ENCODE results near the gene EN1.

DNA sequence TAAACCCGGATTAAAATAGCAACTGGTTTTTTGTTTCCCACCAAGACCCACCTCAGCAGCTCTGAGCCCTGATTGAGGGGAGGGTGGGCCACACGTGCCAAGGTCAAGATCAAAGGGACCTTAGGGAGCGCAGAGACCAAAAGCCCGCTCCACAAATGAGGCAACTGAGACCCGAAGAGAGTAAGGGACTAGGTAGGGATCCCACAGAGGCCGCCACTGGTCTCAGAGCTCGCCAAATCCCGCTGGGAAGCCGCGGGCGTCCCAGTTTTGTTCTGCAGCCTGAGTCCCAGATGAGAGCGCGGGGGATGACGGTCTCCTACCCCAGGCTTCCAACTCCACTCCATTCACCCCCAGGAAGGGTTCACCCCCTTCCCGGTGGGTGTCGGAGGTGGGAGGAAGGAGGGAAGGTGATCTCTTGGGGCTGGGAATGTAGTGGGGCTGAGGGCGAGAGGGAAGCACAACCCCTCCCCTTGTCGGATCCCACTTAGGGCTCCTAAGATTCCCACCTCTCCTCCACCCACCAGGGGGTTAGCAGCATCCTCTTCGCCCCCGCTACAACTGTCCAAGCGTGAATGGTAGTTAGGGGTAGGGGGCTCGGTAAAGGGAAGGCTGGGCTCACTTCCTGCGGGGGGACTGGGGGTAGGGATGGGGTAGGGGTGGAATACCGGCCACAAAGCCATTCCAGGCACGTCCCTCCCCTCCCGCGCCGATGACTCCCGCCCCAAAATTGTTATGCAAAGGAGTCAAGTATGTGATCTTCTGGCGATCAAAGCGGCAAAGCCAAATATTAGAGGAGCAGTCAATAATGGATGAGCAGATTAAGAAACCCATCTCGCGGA is 7.3 kb upstream of the EN1 start:
- TF ChIP-seq, protein P1, sequence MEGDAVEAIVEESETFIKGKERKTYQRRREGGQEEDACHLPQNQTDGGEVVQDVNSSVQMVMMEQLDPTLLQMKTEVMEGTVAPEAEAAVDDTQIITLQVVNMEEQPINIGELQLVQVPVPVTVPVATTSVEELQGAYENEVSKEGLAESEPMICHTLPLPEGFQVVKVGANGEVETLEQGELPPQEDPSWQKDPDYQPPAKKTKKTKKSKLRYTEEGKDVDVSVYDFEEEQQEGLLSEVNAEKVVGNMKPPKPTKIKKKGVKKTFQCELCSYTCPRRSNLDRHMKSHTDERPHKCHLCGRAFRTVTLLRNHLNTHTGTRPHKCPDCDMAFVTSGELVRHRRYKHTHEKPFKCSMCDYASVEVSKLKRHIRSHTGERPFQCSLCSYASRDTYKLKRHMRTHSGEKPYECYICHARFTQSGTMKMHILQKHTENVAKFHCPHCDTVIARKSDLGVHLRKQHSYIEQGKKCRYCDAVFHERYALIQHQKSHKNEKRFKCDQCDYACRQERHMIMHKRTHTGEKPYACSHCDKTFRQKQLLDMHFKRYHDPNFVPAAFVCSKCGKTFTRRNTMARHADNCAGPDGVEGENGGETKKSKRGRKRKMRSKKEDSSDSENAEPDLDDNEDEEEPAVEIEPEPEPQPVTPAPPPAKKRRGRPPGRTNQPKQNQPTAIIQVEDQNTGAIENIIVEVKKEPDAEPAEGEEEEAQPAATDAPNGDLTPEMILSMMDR (conservative IDR thresholded peaks at IDR 0.05; ENCODE audit: low read depth, low read length): no peak
- TF ChIP-seq EZH2 (IDR thresholded peaks at IDR 0.05; ENCODE audit: borderline replicate concordance, low read depth, low read length, poor library complexity, severe bottlenecking): no peak
